SK-N-SH treated with all-trans-retinoic acid at 6 μM for 48 hours (cell line): ENCODE measurements around the gene SPCS2.

Source experiments
- ARNTL ChIP-seq: fragments of 450-650 bp; formaldehyde crosslinking; IDR thresholded peaks from 2 replicates; pipeline ENCODE4 v1.5.0; 2020; ENCODE audit warnings: low read depth, mild to moderate bottlenecking, moderate library complexity, borderline replicate concordance
- ESRRG ChIP-seq: fragments of 250-450 bp; sonication (Bioruptor Pico); IDR thresholded peaks from 2 replicates; pipeline ENCODE4 v1.6.1; 2021; ENCODE audit warnings: mild to moderate bottlenecking
- ISL1 ChIP-seq: fragments of 250-450 bp; sonication (Bioruptor Pico); IDR thresholded peaks from 2 replicates; pipeline ENCODE4 v2.1.2; 2022; ENCODE audit warnings: mild to moderate bottlenecking, moderate library complexity
- PATZ1 ChIP-seq: fragments of 250-450 bp; sonication (Bioruptor Pico); IDR thresholded peaks from 2 replicates; pipeline ENCODE4 v1.8.0; 2020; ENCODE audit warnings: mild to moderate bottlenecking, moderate library complexity, borderline replicate concordance
- PPARA ChIP-seq: fragments of 250-450 bp; sonication (Bioruptor Pico); IDR thresholded peaks from 2 replicates; pipeline ENCODE4 v1.5.0; 2020; ENCODE audit warnings: mild to moderate bottlenecking, borderline replicate concordance
- SNAI2 ChIP-seq: fragments of 250-450 bp; sonication (Bioruptor Pico); IDR thresholded peaks from 2 replicates; pipeline ENCODE4 v1.5.0; 2020; ENCODE audit warnings: mild to moderate bottlenecking, moderate library complexity
- TCF4 ChIP-seq: fragments of 250-450 bp; sonication (Bioruptor Pico); IDR thresholded peaks from 2 replicates; pipeline ENCODE4 v1.8.0; 2021; ENCODE audit warnings: mild to moderate bottlenecking, moderate library complexity, borderline replicate concordance
- ZC3H10 ChIP-seq: fragments of 250-450 bp; sonication (Bioruptor Pico); IDR thresholded peaks from 2 replicates; pipeline ENCODE4 v1.5.1; 2021; ENCODE audit warnings: mild to moderate bottlenecking, moderate library complexity
- ZFP3 ChIP-seq: fragments of 250-450 bp; sonication (Bioruptor Pico); IDR thresholded peaks from 2 replicates; pipeline ENCODE4 v1.5.0; 2020; ENCODE audit warnings: mild to moderate bottlenecking, moderate library complexity
- ZFP30 ChIP-seq: fragments of 450-650 bp; formaldehyde crosslinking; IDR thresholded peaks from 2 replicates; pipeline ENCODE4 v1.5.0; 2022; ENCODE audit warnings: mild to moderate bottlenecking, moderate library complexity
- ZNF70 ChIP-seq: fragments of 450-650 bp; formaldehyde crosslinking; IDR thresholded peaks from 2 replicates; pipeline ENCODE4 v1.5.0; 2020; ENCODE audit warnings: mild to moderate bottlenecking, moderate library complexity
- ZNF8 ChIP-seq: fragments of 450-650 bp; formaldehyde crosslinking; IDR thresholded peaks from 2 replicates; pipeline ENCODE4 v1.5.0; 2020; ENCODE audit warnings: mild to moderate bottlenecking, moderate library complexity
- TF ChIP-seq, protein P1 (sequence below): fragments of 250-450 bp; sonication (Bioruptor Pico); IDR thresholded peaks from 2 replicates; pipeline ENCODE4 v1.5.1; 2020; ENCODE audit warnings: low read depth, mild to moderate bottlenecking, moderate library complexity

DNA sequence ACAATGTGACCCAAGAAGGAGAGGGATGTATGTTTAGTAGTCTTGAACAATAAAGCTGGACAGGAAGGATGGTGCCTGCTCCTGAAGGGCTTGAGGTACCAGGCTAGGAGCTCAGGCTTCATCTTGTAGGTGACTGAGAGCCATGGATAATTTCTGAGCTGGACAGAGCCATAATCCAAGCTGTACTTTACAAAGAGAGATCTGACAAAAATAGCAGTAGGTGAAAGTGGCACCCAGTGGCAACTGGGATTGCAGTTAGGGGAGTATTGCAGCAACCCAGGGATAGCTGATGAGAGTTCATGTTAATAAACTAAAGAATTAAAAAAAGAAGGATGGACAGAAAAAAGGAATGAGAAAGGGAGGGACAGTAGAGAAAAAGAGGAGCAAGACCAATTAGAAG lies 7.6 kb upstream of the SPCS2 start:
- TF ChIP-seq ISL1 (CRISPR knock-in tag): no peak
- TF ChIP-seq PATZ1 (CRISPR knock-in tag): no peak
- no peak for TF ChIP-seq ESRRG (CRISPR knock-in tag)
- TF ChIP-seq ZFP3 (CRISPR knock-in tag): no peak
- no peak for TF ChIP-seq ZNF70 (CRISPR knock-in tag)
- TF ChIP-seq ZC3H10 (CRISPR knock-in tag): no peak
- TF ChIP-seq, protein P1, sequence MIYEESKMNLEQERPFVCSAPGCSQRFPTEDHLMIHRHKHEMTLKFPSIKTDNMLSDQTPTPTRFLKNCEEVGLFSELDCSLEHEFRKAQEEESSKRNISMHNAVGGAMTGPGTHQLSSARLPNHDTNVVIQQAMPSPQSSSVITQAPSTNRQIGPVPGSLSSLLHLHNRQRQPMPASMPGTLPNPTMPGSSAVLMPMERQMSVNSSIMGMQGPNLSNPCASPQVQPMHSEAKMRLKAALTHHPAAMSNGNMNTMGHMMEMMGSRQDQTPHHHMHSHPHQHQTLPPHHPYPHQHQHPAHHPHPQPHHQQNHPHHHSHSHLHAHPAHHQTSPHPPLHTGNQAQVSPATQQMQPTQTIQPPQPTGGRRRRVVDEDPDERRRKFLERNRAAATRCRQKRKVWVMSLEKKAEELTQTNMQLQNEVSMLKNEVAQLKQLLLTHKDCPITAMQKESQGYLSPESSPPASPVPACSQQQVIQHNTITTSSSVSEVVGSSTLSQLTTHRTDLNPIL (CRISPR knock-in tag): no peak
- no peak for TF ChIP-seq SNAI2 (CRISPR knock-in tag)
- TF ChIP-seq PPARA (CRISPR knock-in tag): no peak
- TF ChIP-seq TCF4 (CRISPR knock-in tag): no peak
- TF ChIP-seq ZFP30 (CRISPR knock-in tag): no peak
- no peak for TF ChIP-seq ARNTL (CRISPR knock-in tag)
- no peak for TF ChIP-seq ZNF8 (CRISPR knock-in tag)
